GM21786 (cell line): Measurements from ENCODE around the gene TGDS.

Source experiments
- ATAC-seq: cut with Tn5 transposase; IDR thresholded peaks from one replicate; pipeline ENCODE4 v1.9.1; 2021; ENCODE audit not compliant: unreplicated experiment

Gene TGDS

DNA sequence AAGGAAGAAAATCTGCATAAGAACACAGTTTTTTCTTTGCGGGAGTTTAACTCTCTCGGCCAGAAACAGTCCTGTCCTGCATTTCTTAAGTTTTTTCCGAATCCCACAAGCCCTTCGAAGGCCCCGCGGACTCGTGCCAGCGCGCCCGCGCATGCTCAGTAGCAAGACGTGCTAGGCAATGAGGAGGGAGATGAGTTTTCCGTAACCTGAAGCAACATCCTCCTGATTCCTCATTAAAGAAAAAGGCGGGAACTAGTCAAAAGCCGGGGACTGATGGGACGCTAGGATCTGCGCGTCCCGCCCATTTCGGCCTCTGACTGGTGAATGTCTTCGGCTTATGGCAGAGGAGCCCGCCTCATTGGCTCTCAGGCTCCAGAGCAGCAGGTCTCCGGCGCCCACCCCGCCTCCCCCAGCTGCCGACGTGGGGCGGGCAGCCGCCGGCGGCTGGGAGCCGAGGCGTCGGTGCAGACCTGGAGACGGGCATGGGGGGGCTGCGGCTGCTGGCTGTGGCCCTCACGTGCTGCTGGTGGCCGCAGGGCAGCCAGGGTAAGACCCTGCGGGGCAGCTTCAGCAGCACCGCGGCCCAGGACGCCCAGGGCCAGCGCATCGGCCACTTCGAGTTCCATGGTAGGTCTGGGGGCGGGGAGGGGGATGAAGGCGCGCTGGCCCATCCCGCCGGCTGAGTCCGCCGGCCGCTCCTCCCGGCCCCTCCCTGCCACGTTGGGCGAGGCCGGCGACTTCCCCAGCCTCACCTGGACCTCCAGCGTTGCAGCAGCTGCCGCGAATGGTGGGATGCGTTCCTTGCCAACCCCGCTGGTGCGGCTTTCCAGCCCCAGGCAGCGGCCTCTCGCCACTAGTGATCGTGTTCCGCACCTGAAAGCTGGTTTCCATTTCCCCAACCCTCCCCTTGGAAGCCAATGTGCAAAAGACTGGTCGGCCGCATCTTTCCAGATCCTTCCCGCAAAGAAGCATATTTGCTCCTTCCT lies 5.8 kb upstream of the TGDS start, which contains the start of gene GPR180:
TSS of gene GPR180 (plus strand) at position 412 of the 986 bp plus-strand sequence. CDS start at position 483, 71 bp downstream.
- ATAC-seq: peak; percentile 99

DNA sequence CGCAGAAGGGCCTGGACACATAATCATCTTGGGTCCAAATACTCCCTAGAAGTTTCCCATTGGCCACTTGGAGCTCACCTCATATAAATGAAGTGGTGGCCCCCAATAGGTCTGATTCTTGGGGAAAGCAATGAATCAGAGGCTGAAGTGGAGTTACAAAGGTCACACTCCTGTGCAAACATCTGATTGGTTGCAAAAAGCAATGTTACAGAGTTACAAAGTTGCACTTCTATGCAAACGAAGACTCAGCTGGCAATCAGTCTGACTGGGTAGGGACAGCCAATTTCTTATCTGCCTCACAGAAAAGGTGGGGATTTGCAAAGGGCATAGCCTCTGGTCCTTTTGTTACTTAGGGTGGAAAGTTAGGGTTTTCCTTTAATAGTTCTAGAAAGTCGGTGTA lies 3.9 kb upstream of the TGDS start:
- no peak for ATAC-seq

DNA sequence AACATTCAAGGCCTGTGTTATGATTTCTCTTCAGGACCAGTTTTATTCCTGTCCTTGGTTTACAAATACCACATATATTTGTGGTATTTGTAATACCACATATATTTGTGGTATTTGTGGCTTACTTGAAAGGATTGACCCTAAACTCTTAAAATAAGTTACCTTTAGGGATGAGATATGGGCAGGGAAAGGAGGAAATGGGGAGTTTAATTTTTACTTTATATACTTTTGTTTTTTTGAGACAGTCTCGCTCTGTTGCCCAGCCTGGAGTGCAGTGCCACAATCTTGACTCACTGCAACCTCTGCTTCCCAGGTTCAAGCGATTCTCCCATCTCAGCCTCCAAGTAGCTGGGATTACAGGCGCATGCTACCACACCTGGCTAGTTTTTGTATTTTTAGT lies 2.3 kb upstream of the TGDS start:
- no peak for ATAC-seq

DNA sequence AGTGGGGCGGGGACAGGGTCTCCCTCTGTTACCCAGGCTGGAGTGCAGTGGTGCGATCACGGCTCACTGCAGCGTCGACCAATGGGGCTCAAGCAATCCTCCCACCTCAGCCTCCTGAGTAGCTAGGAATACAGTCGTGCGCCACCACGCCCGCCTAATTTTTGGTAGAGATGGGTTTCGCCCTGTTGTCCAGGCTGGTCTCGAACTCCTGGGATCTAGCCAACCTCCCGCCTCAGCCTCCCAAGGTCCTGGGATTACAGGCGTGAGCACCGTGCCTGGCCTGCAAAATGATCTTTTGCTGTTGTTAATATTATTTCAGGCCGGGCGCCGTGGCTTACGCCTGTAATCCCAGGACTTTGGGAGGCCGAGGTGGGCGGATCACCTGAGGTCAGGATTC lies 621 bp upstream of the TGDS start:
- ATAC-seq: no peak

DNA sequence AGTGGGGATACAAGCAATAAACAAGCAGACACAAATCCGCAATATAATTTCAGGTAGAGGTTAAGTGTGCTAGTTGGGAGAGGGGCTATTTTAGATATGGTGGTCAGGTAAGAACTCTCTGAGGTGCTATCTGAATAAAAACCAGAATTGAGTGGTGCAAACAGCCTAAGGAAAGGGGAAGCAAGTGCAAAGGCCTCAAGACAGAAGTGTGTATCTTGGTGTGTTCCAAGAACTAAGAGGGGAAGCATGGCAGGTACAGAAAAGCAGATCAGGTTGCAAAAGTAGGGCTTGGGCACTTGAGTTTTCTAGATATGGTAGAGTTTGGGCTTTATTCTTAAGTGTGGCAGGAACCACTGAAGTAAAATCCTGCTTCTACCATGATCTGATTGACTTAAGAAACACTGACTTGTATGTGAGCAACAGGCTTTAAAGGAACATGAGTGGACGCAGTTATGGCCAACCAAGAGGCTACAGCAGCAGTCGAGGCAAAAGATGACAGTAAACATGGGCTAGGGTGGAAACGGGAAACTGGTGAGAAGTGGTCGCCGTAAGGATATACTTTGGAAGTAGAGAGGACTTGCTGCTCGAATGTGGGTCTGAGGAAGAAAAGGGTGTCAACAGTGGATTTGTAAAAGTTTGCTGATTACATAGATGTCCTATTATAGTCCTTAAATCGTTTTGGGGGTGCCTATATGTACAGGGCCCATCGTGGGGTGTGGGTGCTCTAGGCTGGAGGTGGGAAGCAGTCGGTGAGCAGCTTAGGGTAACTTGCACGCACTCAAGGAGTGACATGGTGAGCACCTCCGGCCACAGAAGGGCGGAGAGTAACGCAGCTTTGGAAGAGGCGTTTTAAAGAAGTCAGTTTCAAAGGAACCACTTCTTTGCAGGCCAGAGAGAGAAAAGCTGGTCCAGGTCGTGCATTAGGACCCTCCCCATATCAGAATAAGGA lies 677 bp downstream of the TGDS start:
- peak; percentile 33 for ATAC-seq

DNA sequence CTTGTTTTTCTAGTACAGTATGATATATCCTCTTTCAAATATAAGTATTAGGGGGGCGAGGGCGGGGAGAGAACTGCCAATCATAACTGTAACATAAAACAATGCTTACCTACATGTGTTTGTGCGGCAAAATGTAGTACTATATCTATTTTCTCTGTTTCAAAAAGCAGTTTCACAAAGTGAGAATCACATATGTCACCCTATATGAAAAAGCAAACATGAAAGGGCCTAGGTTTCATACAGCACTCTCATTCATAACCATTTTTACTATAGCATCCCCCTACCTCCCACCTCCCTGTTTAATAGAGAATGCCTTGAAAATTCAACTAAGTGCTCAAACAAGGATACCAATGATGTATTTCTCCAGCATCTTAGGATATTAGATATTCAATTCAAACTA lies 5.2 kb downstream of the TGDS start:
- no peak for ATAC-seq

DNA sequence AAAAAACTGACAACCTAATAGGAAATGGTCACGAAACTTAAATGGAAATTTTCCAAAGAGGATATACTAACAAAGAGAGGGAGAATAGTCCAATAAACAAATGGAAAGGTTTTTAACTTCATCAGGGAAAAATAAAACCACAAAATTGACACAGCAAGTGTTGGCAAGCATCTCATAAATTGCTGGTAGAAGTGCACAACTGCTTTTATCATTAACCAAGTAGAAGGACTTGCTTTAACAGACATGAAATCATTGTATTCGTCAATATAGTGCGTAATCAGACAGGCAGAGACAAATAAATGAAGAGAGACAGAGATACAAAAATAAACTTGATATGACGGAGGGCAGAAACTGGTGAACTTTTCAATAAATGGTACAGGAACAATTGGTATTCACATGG lies 7.4 kb downstream of the TGDS start:
- no peak for ATAC-seq

DNA sequence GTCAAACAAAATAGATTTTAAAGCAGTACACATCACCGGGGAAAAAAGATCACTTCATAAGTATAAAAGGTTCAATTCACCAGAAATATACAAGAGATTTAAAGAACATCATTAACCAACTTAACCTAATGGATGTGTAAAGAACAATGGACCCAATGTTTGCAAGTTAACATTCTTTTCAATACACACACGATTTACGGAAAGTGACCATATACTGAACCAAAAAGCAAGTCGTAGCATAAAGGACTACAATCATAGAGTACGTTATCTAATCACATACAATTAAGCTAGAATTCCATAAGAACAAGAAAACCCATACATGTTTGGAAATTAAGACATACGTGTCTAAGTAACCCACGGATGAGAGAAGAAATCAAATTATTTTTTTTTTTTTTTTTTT lies 9.6 kb downstream of the TGDS start:
- no peak for ATAC-seq

DNA sequence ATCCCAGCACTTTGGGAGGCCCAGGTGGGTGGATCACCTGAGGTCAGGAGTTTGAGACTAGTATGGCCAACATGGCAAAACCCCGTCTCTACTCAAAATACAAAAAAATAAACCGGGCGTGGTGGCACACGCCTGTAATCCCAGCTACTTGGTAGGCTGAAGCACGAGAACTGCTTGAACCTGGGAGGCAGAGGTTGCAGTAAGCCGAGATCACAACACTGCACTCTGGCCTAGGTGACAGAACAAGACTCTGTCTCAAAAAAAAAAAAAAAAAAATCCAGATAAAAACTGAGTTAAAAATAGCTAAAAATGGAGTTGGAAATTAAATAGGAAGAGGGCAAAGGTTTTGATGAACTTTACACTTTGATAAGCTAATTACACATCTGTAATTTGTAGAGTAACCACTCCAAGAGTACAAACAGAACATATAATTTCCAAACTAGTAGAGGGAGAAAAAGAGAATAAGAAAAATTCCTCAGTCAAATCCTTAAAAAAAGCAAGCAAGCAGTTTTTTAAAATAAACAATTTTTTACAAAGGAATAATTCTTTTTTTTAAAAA lies 10.3 kb downstream of the TGDS start:
- no peak for ATAC-seq

DNA sequence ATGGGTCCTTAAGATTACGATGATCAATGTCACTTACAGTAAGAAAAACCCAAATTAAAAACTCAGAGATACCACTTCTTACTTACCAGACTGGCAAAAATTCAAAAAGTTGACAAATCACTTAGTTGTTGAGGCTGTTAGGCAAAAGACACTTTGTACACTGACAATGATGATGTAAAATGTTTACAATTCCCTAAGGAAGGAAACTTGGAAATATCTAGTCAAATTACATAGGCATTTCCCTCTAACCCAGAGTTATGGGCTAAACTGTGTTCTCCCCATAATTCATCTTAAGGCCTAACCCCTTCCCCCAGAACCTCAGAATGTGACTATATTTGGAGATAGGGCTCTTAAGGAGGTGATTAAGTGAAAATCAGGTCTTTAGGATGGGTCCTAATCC lies 12.0 kb downstream of the TGDS start:
- ATAC-seq: no peak

DNA sequence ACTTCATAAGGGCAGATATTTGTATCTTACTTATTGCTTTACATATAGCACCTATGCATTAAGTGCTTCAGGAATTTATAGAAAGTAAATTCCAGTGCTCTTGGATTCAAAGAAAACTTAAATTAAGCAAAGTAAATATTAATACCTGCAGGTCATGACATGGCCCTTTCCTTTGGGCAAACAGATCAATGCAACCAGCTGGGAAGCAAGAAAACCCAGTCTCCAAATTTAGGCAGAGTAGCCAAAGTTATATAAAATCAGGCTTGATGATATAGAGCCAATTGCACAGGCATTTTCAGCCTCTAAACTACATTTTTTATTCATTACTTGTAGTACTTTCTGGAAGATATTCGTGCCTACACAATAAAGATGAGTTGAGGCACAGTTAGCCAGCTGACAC lies 16.9 kb downstream of the TGDS start:
- no peak for ATAC-seq

DNA sequence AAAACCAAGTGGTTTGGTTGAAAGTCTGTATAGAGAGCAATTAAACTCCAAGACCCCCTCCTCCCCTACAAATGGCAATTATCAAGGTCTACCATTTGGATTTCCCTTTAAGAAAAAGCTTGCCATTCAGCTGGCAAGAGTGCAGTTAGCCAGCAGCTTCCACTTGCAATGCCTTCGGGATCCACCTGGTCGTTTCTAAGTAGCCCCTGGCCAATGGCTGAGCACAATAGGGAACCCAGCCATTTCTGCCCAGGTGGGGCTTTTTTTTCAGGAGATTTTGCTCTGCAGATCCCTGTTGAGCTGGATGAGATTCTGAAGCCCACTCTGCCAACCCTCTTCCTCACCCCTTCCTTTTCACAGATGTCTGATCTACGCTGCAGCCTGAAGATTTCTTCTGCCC lies 26.3 kb downstream of the TGDS start:
- no peak for ATAC-seq

DNA sequence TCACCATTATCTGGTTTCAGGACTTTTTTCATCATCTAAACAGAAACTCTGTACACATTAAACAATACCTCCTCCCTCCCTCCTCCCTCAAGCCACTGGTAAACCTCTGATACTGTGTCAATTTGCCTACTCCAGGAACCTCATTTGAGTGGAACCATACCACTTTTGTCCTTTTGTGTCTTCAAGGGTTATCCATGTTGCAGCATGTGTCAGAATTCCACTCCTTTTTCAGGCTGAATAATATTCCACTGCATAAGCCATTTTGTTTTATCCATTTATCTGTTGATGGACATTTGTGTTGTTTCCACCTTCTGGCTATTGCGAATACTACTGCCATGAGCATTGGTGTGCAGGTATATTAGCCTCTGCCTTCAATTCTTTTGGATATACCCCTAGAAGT lies 27.5 kb downstream of the TGDS start:
- ATAC-seq: no peak

DNA sequence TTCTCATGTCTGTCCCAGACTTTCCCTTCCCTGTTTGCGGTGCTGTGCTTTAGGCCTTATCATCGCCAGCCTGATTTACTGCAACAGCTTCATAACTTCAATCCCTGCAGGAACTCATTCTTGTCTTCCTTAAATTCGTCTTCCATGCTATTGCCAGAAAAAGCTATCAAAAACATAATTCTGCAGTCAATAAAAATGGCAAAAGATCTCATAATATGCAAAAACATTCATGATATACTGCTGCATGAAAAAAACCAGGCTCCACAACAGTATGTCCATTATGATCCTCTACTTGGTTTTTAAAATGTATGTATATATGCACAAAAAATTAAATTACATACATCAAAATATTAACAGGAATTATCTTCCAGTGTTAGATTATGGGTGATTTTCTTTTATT lies 28.4 kb downstream of the TGDS start:
- no peak for ATAC-seq

DNA sequence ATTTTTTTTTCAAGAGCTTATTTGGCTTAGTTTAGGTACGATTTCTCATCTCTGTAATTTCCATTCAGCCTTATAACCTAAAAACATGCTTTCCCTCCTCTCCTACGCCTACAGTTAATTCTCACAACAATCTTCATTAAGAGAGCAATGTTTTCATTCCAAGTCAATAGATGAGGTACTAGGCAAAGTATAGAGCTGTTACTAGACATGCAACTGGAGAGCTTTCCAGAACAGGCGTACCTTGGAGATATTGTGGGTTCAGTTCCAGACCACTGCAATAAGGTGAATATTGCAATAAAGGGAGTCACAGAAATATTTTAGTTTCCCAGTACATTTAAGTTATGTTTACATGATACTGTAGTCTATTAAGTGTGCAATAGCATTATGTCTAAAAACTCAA lies 34.8 kb downstream of the TGDS start:
- ATAC-seq: no peak

DNA sequence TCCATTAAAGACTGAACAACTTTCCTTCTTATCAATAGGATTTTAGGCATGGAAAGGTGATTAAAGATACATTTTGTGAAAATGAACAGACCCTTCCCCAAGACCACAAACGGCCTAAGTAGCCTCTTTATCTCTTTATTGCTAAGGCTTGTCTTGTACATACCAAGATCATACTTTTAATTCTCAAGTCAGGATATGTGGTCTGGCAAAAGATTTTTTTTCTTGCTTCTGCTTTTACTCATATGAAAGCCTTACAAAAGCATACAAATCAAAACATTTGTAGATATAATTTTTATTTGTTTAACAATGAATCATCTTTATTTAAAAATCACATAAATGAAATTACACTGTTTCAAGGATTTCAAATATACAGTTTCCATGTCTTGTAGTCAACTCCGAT lies 35.8 kb downstream of the TGDS start:
- ATAC-seq: no peak

DNA sequence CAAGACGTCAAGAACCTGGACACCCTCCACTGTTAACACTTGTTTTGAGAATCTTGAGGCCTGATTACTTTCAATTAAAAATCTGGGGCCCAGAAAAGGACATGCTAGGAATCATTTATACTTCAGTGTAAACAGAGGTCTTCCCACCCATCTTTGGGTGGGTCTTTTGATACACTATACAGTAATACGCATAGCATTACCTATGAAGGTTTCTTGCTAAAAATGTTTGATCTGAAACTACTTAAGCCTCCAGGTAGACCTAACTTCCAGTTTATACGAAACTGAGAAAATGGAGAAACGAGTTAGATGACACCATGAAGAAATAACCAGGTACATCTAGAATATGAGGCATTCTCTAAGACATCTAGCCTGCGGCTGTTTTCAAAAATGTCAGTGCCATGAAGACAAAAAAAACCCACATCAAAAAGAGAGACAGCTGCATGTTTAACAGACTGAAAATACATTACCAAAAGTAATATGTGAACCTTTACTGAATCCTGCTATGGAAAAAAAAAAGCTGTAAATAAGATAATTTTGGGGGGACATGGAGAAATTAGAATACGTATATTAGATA lies 36.6 kb downstream of the TGDS start:
- ATAC-seq: no peak

DNA sequence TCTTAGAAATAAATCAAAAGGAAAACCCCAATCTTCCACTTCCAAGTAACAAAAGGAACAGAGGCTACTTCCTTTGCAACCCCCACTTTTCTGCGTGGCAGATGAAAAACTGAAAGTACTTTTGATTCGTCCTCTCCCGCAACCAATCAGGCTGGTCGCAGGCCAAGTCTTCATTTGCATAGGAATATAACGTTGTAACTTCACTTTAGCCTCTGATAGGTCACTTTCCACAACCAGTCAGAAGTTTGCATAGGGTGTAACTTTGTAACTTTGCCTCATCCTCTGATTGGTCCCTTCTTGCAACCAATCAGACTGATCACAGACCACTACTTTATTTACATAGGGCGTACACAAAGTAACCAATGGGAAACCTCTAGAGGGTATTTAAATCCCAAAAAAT lies 37.2 kb downstream of the TGDS start:
- no peak for ATAC-seq

DNA sequence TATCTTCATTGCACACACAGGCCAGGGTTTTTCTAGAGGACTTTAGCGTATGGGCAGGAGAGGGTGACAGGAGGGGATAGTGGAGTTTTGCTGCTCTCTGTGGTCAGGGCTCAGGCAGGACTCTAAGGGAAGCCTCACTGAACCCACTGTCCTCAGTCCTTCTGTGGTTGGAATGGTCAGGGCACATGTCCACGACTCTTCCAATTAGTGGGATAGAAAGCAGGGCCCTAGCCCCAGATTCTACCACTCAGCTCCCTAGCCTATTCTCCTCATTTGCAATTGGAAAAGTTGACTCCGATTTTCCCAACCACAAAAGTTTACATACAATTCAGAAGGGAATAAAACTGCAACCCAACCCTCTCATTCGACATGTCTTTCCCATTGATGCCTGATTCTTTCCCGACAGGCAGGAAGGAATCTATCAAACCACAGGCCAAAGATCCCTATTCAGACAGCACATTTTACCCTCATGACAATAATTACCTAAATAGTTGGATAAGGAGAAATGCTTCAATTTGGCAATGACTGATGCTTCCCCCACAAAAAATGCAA lies 38.2 kb downstream of the TGDS start:
- ATAC-seq: no peak

DNA sequence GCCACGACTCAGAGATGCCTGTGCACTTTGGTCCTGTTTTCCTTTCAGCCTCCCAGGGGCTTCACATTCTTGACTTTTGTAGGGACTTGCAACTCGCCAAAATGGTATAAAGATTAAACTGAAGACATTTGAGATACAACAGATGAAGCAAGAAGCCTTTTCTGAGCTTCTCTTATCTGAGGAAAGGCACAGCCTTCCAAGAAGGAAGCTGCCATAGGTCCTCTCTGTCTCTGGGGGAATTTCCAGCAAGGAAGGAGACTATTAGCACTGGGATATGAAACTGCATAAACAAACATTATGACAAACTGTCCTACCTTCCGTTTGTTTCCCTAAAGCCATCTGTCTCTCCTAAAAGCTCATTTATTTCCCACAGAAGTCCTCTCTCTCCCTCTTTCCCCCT lies 39.3 kb downstream of the TGDS start:
- no peak for ATAC-seq

DNA sequence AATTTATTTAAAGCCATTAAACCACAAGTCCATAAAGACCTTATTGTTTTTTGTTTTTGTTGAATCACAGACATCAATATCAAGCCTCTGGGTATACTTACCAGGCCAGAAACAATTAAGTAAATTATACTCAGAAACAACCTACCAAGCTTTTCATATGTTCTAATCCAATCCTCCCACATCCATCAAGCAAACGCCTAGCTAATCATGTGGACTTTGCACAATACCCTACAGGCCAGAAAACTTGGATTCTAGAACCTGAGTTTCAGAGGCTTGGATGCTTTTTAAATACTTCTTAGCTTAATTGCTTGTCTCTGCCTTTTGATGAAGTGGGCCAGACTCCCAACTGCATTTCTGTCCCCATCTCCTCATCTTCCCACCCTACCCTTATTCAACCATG lies 39.9 kb downstream of the TGDS start:
- no peak for ATAC-seq
